NCI-H2107 (cell line): ENCODE data around the gene MYBBP1A.

Experiments used
- DNase-seq: peaks from one replicate; lab custom pipeline; 2025; lab: John Stamatoyannopoulos, UW

The MYBBP1A gene

DNA sequence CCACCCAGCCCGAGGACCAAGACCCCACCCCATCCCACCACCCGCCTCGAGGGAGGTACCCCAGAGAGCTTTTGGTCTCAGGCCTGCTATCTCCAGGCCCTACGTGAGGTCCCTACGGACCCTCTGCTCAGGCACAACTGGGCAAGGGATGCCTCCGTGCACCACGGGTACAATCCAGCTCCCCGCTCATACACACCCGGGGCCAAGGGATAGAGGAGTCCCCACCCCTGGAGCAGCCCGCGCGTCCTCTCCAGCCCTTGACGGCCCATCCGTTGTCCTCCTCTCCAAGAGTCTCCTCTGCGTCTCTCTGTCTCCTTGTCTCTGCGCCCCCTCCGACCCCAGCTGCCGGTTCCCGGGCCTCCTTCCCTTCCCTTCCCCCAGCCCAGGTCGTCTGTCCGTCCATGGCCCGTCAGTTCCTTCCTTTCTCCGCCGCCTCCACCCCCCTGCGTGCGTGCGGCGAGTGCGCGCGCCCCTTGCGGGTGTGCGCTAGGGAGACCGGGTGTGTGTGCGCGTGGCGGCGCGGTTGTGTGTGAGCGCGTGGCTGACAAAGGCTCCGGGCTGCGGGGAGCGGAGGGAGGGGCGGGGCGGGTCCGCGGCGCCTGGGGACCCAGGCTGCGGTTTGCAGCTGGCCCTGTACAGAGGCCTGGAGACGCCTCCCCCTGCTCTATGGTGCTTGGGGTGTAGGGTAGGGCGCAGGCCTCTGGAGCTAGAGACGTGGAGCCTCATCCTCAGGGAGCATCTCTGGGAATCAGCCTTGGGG is 55.6 kb downstream of the MYBBP1A start:
- DNase-seq, result no peak

DNA sequence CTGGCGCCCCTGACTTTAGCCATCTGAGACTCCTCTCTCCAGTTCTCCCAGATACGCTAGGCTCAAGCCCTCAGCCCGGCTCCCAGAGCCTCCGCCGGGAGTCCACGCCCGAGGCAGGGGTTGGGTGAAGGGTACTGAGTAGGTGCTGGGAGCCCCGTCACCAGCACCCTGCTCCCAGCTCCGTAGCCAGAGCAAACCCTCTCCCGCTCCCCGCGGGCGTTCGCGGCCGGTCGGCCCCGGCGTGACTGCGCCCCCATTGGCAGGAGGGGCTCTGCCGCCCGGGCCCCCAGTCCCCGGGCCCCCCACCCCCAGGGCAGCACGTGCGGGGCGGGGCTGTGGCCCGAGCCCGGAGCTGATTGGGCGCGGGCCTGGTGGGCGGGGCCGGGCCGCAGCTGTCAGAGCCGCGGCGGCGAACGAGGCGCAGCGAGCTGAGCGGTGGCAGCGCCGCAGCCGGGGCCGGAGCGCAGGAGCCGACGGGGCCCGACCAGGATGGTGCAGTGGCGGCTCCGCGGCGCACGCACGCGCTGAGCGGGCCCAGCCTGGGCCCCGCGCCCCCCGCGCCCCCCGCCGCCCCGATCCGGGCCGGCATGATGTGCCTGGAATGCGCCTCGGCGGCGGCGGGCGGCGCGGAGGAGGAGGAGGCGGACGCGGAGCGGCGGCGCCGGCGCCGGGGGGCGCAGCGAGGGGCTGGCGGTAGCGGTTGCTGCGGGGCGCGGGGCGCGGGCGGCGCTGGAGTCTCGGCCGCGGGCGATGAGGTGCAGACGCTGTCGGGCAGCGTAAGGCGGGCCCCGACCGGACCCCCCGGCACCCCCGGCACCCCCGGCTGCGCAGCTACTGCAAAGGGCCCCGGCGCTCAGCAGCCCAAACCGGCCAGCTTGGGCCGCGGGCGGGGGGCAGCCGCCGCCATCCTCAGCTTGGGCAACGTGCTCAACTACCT is 56.5 kb downstream of the MYBBP1A start, which contains the start of gene SPNS2:
SPNS2 (plus strand) TSS at position 421 of the 937 bp plus-strand sequence; CDS start at position 588, 167 bp downstream.
- DNase-seq, result no peak

DNA sequence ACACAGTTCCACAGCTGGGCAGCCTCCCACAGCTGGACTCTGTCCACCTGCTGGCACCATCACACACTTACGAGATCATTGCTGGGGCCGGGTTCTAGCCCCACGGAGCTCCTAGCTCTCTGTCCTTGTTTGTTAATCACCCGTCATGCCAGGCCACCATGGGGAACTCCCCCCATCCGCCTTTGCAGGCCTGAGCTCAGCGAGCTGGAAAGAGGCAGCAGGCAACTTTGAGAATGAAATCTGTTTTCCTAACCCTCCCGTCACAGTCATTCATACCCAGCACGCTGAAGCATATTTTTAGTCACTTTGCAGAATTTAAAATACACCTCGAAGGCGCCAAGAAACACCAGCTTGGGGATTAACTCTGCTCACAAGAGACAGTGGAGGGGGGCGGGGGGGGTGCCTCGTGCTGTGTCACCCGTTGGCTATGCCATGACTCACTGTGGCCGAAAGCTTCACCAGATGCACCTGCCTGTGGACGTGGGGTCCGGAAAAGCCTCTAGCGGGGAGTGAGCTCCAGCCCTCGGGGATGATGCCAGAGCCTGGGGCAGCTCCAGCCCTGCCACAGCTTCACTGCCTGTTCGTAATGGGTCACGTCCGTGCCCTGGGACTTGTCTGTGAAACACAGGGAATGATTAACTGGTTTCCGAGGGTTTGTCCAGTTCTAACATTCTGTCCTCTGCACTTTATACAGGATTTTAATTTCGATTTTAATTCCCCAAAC is 57.9 kb downstream of the MYBBP1A start:
- no peak for DNase-seq

GRCh38 chr17:4492721-4493561 is 62.2 kb downstream of the MYBBP1A start:
- DNase-seq, result no peak

DNA sequence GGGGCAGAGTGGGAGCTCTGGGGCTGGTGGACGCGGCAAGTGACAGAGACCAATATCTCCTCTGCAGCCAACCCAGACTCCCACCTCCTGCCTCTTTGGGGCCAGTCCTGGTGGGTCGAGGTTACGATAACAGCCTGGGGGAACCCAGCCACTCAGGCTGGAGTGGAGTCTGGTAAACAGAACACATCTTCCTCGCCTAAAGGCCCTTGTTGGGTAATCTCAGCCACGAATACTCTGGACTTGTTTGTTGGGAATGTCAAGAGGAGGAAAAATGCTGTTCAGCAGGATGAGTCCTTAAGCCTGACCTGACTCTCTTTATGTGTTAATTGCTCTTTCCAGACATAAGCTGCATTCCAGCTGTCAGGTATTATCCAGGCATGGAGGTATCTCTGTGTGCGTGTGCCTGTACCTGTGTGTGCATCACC is 64.5 kb downstream of the MYBBP1A start:
- DNase-seq, result no peak

GRCh38 chr17:4490109-4490591 is 65.0 kb downstream of the MYBBP1A start:
- no peak for DNase-seq

- no peak for DNase-seq
Observed at GRCh38 chr17:4488989-4489595, 66.1 kb downstream of the MYBBP1A start.
